Hematopoietic multipotent progenitor cell (in vitro differentiated cells): ENCODE data around the gene ATG9B. TPM values are rescaled to one million over a fixed set of nuclear protein-coding genes. Genes with fewer than 3 reads are reported as not detected.

Source experiments
- DNase-seq, 3 donors: peaks; one replicate each; pipeline ENCODE4 v3.0.0-alpha.2; 2011 to 2015; ENCODE audit warnings: low read depth in 2 of 3, low spot score in 2 of 3
- total RNA-seq: library from RNA; depleted of rRNA; stranded (reverse); fragments of >200 nt; gene quantifications from one replicate; pipeline ENCODE4 v1.2.3, GENCODE V29; 2012

ATG9B gene
- total RNA-seq, 1 donor = 2.7 TPM

DNA sequence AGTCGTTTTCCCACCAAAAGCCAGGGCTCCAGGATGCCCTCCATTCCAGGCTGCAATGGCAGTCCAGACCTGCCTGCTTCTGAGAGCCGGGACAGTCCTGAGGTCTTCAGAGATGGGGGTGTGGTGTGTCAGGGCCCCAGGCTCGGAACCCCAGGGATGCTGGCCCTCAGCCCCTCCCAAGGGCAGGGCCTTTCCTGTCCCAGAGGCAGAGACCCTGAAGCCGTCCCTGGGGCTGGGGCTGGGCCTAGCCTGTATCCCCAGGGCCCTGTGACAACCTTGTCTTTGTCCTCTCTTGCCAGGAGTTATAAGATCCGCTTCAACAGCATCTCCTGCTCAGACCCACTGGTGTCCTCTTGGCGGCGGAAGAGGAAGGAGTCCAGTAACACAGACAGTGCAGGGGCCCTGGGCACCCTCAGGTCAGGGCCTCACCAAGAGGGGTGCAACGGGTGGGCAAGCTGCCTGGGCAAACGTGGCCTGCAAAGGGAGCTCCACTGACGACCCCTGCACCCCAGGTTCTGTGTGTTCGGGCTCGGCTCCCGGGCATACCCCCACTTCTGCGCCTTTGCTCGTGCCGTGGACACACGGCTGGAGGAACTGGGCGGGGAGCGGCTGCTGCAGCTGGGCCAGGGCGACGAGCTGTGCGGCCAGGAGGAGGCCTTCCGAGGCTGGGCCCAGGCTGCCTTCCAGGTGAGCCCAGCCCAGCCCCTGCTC, 17.5 kb downstream of the ATG9B start:
- DNase-seq = no peak

DNA sequence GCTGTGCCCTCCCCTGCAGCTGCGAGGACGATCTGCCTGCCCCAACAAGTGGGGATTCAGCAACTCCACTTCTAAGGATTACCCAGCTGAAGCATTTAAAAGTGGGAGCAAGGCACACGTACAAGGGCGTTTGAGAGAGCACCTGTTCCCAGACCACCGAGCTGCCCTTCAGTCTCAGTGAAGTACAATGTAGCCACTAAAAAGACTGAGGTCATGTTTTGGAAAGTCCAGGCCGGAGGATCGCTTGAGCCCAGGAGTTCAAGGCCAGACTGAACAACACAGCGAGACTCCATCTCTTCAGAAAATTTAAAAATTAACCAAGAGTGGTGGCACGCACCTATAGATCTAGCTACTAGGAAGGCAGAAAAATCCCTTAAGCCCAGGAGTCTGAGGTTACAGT, 18.7 kb downstream of the ATG9B start:
- no peak for DNase-seq

DNA sequence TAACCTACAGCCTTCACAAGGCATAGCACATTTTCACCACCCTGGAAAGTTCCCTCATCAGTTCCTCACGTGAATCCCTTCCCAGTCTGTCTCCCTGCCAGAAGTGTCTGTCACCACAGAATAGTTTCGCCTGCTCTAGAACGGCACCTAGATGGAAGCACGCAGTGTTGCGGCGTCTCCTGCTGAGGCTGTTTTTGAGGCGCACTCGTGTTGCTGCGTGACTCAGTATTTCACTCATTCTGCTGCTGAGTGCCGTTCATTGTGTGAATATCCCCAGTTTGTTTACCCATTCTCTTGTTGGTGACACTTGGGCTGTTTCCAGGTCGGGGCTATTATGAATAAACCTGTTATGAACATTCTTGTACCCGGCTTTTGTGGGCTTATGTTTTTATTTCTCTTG, 20.7 kb downstream of the ATG9B start:
- DNase-seq = no peak

DNA sequence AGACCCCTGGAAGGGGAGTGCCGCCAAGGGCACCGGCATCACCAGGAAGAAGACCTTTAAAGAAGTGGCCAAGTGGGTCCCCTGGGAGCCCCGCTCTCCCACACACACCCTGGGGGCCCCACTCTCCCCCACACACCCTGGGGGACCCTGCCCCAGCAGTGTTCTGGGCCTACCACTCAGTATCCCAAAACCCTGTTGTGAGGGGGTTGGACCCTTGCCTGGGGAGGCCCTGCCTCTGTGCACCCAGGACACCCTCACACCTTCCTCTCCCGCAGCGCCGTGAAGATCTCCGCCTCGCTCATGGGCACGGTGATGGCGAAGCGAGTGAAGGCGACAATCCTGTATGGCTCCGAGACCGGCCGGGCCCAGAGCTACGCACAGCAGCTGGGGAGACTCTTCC, 22.7 kb downstream of the ATG9B start:
- no peak for DNase-seq

DNA sequence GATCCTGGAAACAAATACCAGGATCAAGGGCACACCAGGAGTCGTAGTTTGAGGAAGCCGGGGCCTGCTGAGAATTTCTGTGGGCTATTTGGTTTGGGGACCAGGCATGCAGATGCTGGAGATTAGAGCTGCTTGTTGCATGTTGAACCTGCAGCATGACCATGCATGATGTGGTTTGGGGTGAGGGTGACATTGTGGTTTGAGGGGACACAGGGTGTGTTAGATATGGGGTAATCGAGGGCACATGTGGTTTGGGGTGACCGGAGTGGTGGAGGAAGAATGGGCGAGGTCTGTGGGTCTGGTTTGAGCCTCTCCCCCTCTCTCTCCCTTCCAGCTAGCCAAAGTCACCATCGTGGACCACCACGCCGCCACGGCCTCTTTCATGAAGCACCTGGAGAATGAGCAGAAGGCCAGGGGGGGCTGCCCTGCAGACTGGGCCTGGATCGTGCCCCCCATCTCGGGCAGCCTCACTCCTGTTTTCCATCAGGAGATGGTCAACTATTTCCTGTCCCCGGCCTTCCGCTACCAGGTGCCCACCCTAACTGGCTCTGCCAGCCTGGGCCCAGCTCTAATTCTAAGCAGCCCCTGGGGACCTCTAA, 23.3 kb downstream of the ATG9B start:
- peak in 1 of 3 donors; percentile 57 for DNase-seq

DNA sequence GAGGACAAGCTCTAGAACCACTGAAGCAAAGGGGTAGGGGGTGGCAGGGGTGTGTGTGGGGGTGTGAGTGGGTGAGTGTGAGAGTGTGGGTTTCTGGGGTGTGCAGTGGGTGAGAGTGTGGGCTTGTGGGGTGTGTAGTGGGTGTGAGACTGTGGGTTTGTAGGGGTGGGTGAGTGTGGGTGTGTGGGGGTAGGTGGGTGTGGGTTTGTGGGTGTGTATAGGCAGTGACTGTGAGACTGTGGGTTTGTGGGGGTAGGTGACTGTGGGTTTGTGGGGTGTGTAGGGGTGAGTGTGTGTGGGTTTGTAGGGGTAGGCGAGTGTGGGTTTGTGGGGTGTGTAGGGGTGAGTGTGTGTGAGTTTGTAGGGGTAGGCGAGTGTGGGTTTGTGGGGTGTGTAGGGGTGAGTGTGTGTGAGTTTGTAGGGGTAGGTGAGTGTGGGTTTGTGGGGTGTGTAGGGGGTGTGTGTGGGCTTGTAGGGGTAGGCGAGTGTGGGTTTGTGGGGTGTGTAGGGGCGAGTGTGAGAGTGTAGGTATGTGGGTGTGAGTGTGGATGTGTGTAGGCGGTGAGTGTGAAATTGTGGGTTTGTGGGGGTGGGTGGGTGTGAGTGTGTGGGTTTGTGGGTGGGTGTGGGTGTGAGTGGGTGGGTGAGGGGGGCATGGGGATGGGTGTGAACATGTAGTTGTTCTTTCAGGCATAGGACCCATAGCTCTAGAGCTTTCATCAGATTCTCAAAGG, 24.6 kb downstream of the ATG9B start:
- no peak for DNase-seq

DNA sequence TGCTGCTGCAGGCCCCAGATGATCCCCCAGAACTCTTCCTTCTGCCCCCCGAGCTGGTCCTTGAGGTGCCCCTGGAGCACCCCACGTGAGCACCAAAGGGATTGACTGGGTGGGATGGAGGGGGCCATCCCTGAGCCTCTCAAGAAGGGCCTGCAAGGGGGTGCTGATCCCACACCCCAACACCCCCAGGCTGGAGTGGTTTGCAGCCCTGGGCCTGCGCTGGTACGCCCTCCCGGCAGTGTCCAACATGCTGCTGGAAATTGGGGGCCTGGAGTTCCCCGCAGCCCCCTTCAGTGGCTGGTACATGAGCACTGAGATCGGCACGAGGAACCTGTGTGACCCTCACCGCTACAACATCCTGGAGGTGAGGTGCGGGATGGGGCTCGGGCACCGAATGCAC, 25.3 kb downstream of the ATG9B start:
- no peak for DNase-seq

DNA sequence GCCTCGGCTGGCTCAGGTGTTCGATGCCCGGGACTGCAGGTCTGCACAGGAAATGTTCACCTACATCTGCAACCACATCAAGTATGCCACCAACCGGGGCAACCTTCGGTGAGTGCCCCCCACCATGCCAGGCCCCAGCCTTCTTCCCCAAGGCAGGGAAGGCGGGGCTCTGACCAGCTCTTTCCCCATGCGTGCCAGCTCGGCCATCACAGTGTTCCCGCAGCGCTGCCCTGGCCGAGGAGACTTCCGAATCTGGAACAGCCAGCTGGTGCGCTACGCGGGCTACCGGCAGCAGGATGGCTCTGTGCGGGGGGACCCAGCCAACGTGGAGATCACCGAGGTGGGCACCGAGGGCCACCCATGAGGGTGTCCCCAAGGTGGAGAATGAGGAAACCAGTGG, 26.0 kb downstream of the ATG9B start:
- no peak for DNase-seq

DNA sequence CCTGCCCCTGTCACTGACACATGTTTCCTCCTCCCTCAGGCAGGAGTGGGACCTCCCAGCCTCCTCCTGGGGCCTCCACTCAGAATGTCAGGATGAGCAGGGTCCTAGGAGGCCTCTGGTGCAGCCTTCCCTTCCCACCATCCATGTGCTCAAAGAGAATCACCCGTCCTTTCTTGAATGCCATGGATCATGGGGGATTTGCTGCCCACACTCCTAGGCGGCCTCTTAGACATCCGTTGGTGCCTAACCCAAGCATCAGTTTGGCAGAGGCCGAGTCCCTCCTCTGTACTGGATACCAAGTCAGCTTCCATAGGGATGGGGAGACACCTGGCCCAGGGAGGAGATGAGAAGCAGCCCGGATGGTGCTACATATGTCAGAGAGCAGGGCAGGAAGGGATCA, 26.5 kb downstream of the ATG9B start:
- DNase-seq = no peak

DNA sequence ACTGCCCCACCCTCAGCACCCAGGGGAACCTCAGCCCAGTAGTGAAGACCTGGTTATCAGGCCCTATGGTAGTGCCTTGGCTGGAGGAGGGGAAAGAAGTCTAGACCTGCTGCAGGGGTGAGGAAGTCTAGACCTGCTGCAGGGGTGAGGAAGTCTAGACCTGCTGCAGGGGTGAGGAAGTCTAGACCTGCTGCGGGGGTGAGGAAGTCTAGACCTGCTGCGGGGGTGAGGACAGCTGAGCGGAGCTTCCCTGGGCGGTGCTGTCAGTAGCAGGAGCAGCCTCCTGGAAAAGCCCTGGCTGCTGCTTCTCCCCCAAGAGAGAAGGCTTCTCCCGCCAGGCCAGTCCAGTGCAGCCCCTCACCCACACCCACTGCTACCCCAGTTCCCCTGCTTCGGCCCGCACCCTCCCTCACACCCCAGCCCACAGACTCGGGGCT, 27.2 kb downstream of the ATG9B start:
- peak in 1 of 3 donors; percentile 36 for DNase-seq

DNA sequence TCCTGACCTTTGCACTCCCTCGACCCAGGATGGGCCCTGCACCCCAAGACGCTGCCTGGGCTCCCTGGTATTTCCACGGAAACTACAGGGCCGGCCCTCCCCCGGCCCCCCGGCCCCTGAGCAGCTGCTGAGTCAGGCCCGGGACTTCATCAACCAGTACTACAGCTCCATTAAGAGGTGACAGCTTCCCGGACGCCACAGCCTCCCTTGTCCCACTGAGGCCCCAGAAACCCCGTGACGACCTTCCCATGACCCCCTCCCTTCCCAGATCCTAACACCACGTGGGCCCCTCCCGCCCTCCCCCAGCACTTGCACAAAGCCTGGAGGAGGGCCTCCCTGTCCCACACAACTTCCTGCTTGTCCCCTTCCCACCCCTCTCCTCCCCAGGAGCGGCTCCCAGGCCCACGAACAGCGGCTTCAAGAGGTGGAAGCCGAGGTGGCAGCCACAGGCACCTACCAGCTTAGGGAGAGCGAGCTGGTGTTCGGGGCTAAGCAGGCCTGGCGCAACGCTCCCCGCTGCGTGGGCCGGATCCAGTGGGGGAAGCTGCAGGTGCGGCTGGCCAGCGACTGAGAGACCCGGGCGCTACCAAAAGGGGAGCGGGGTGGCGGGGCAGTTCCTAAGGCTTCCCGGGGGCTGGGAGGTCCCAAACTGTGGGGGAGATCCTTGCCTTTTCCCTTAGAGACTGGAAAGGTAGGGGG, 27.8 kb downstream of the ATG9B start:
- DNase-seq = no peak

DNA sequence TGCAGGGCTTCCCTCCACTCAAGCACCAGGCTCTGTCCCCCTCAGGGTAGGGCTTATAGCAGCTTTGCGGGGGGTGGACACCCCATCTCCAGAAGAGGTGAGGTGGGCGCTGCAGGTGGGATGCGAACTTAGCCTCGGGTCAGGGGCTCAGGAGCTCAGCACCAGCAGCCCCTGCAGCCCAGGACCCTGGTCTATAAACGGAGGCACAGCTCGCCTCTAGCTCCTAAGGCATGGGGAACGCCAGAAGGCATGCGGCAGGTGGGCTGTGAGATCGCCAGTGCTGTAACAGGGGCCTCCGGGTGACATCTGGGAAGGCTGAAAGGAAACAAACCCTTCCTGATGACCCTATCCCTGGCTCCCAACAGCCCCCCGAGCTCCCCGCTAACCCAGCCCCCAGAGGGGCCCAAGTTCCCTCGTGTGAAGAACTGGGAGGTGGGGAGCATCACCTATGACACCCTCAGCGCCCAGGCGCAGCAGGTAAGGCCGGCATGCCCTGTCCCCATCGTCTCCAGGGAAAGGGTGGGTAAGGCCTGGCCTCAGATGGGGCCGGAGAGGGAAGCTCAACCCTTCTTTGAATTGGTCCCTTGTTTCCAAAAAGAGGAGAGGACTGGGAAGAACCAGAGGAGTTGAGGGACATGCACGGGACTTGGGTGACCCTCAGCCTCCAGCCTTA, 29.3 kb downstream of the ATG9B start:
- no peak for DNase-seq

DNA sequence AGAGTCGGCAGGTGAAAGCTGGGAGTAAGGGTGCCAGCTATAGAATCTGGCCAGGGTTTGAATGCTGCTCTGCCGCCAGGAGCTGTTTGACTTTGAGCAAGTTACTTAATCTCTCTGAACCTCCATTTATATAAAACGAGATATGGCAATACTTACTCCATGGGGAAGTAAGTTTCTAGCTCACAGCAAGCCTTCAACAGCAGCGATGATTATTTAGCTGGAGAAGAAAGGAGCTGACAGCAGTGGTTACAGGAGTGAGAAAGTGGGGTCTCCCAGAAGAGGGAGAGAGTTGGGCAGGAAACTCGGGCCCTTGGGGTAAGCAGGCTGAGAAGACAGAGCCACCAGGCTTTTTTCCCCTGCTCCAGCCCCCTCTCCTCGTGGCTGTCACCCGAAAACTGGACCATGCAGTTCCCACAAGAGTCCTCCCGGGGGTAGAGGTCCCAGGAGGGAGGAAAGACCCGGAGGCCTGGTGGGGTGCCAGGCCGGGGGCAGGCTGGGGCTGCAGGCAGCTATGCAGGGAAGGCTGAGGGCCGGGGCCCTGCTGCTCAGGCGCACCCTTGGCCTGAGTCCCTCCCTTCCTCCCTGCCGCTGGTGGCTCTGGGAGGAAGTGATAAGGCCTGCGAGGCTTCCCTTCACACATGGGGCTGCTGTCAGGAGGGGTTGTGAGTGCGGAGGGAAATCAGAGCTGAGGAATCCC, 30.0 kb downstream of the ATG9B start:
- DNase-seq = peak in 2 of 3 donors; percentile 89 to 94

DNA sequence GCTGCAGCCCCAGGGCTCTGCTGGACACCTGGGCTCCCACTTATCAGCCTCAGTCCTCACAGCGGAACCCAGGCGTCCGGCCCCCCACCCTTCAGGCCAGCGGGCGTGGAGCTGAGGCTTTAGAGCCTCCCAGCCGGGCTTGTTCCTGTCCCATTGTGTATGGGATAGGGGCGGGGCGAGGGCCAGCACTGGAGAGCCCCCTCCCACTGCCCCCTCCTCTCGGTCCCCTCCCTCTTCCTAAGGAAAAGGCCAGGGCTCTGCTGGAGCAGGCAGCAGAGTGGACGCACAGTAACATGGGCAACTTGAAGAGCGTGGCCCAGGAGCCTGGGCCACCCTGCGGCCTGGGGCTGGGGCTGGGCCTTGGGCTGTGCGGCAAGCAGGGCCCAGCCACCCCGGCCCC, 30.8 kb downstream of the ATG9B start:
- no peak for DNase-seq

DNA sequence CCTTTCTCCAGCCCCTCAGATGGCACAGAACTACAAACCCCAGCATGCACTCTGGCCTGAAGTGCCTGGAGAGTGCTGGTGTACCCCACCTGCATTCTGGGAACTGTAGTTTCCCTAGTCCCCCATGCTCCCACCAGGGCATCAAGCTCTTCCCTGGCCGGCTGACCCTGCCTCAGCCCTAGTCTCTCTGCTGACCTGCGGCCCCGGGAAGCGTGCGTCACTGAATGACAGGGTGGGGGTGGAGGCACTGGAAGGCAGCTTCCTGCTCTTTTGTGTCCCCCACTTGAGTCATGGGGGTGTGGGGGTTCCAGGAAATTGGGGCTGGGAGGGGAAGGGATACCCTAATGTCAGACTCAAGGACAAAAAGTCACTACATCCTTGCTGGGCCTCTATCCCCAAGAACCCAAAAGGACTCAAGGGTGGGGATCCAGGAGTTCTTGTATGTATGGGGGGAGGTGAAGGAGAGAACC, 31.4 kb downstream of the ATG9B start:
- DNase-seq = peak in 1 of 3 donors; percentile 46

DNA sequence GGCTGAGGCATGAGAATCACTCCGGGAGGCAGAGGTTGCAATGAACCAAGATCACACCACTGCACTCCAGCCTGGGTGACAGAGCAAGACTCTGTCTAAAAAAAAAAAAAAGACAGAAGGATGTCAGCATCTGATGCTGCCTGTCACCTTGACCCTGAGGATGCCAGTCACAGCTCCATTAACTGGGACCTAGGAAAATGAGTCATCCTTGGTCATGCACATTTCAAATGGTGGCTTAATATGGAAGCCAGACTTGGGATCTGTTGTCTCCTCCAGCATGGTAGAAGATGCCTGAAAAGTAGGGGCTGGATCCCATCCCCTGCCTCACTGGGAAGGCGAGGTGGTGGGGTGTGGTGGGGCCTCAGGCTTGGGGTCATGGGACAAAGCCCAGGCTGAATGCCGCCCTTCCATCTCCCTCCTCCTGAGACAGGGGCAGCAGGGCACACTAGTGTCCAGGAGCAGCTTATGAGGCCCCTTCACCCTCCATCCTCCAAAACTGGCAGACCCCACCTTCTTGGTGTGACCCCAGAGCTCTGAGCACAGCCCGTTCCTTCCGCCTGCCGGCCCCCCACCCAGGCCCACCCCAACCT, 32.1 kb downstream of the ATG9B start:
- no peak for DNase-seq

DNA sequence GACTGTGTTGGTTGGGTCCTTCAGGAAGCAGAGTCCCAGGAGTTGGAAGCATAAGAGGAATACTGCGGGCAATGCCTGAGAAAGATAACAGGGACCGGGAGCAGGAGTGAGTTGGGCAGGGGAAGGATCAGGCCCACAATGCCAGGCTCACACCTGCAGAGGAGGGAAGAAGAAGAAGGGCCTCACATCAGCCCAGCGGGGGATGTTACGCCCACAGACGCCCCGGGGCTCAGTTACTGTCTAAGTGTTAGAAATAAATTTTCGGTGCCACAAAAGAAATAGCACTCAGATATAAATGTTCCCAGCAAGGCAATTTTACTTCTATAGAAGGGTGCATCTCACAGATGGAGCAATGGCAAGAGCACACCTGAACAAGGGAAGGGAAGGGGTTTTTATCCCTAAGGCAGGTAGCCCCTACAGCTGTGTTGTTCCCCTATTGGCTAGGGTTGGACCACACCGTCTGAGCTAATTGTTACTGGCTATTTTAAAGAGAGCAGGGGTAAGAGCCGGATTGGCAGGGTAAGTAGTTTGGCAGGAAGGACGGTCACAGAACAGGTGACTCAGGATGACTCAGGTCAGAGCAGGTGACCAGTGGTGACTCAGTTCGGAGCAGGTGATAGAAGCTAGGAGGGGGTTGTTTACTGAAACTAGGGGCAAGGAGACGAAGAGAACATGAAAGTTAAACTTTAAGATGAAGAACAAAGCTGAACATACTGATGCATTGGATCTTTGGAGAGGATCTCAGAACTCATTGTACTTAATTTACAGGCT, 33.7 kb downstream of the ATG9B start, which contains the start of gene NOS3:
NOS3 (plus strand) TSS at position 602 of the 771 bp plus-strand sequence. CDS start 2,787 bp downstream, outside the sequence.
- no peak for DNase-seq

DNA sequence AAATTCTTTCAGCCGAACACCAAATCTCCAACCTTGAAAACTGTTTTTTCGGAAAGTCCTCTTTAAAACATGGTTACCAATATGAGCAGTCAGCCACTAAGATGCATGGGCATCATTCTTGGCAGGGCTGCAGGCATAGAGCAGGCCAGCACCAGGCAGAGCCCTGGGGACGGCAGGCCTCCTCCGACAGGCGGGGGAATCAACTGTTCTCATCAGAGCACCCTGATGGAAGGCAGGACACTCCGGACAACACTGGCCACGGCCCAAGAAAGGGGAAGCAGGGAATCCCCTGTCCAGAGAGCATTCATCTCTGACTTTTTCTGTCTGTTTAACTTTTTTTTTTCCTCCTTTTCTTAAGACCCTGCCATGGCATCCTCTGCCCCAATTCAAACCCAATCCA, 34.8 kb downstream of the ATG9B start:
- no peak for DNase-seq
